NCI-H82 treated with DMSO at 0.1 percent for 48 hours (cell line): ENCODE results near the gene URGCP.
"Not testable (repeated sequence)": the region's sequence is repeated elsewhere in the genome, so short reads cannot be mapped to it uniquely, and the experiment has no call there.

ENCODE experiments used
- DNase-seq: peaks from one replicate; lab custom pipeline; 2025; ENCODE audit not compliant: unreplicated experiment; lab: John Stamatoyannopoulos, UW

Gene URGCP

GRCh38 chr7:43922726-43923125 is 16.3 kb upstream of the URGCP start:
- DNase-seq = no peak

DNA sequence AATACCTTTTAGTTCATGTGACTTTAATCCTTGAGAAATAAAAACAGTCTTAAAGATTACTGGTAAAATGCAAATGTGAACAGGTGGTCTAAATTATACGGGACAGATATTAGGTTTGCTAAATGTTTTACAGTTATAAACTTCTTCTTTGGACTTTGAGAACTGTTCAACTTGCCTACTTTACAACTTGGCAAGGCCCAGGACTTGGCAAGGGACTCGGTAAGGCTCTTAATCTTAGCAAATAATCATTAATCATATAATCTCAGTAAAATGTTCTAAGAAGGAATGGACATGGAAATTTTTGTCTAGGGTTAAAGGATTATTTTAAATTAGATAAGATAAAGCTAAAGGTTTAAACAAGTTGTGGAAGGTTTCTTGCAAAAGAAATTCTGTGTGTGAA is 15.0 kb upstream of the URGCP start:
- no peak for DNase-seq

- DNase-seq = no peak
These were observed 9.5 kb upstream of the URGCP start for GRCh38 chr7:43915907-43916306.

DNA sequence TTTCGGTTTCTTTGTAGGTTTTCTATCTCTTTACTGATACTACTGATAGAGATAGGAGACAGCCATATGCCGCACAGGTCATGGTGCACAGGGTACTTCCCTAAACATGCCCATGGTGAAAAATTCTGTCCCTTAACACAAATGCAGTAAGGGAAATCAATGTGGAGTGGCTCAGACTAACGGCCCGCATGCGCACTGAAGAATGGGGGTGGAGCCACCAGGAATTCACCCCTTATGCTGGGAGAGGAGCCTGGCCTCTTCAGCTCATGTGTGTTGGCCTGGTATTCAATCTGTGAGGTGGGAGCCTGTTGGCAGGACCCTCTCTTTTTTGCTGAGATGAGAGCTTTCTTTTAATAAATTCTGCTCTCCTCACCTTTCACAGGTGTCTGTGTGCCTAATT is 8.4 kb upstream of the URGCP start:
- no peak for DNase-seq

DNA sequence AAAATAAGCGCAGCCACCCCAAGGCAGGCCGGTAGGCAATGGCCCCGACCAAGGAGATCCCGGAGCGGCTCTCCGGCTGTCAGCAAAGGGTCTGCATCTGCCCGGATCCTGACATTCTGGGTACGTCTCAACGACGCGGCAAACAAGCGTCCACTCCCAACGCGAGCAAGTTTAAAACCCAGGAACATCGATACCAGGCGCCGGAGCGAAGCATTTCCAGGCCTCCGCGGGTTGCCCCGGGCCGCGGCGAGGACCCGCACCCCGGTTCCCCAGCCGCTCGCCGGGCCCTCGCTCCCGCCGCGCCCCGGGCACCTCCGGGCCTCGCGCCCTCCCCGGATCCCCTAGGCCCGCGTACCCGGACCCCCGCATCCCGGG is 453 bp downstream of the URGCP start:
- DNase-seq = no peak

- DNase-seq = no peak
These were observed 1.0 kb downstream of the URGCP start for GRCh38 chr7:43905209-43905946.

- no peak for DNase-seq
These were observed 1.7 kb downstream of the URGCP start for GRCh38 chr7:43904533-43905208.

DNA sequence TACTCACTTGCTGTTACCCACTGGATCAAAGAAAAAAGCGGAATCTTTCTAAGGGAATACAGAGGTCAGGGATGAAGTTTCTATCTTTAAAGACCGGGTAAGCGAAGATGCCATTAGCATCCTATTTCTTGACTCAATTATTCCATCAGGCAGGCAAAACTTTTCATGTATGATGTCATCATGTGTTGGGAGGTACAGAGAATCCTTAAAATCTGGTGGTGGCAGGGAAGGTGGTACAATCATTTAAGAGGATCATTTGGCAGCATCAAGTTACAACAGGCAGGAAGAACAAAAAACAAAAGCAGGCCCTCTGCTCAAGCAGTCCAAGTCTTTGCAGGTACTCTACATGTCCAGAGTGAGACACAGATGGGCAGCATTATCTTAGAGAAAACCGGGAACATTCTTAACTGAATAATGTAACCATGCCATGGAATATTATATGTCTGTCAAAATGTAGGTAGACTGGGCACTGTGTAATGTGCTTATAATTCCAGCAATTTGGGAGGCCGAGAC is 3.8 kb downstream of the URGCP start:
- no peak for DNase-seq

DNA sequence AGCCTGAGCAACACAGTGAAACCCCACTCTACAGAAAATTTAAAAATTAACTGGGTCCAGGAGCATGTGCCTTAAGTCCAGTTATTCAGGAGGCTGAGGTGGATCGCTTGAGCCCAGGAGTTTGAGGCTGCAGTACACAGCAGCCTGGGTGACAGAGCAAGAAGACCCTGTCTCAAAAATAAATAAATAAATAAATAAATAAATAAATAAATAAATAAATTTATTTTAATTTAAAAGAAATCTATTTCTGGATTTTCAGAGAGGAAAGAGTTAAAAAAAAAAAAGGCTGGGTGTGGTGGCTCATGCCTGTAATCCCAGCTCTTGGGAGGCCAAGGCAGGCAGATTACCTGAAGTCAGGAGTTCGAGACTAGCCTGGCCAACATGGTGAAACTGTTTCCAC is 7.8 kb downstream of the URGCP start:
- not testable (repeated sequence) for DNase-seq

DNA sequence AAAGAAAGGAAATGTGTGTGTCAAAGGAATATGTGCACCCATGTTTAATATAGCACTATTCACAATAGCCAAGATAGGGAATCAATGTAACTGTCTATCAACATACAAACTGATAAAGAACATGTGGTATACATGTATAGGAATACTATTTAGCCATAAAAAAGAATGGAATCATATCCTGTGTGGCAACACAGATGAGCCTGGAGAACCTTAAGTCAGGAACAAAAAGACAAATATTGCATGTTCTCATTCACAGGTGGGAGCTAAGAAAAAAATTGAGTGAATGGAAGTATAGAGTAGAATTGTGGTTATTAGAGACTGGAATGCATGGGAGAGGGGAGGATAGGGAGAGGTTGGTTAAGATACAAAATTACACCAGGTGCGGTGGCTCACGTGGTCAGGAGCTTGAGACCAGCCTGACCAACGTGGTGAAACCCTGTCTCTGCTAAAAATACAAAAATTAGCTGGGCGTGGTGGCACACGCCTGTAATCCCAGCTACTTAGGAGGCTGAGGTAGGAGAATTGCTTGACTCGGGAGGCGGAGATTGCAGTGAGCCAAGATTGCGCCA is 10.5 kb downstream of the URGCP start:
- DNase-seq = no peak

DNA sequence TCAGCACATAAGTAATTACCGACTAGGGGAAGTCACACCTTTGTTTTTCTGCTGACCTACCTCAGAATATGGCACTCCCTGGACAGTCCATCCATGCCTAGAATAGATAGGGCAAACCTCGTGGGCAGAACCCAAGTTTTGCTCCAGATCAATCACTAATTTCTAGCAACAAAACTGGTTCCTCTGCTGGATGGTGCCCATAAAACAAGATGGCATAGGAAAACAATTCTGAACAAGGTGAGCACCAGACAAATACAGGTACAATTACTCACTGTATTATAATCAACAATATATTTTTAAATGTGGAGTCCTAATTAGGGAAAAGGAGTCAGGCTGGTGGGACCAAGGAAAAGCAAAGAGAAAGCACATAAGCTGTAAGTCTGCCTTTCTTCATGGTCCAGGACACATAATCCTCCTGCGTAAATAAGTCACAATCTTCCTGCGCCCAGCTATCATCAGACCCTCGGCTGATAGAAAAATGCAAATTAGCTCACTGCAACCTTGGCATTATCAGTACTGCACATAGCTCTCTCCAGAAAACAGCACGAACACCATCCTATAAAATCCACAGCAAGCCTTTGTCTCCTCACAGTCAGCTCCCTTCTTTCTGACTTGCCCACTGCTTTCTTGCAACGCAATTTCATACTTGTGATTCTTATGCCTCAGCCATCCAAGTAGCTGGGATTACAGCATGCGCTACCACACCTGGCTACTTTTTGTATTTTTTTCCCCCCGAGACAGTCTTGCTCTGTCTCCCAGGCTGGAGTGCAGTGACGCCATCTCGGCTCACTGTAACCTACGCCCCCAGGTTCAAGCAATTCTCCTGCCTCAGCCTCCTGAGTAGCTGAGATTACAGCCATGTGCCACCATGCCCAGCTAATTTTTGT is 15.1 kb downstream of the URGCP start:
- no peak for DNase-seq

DNA sequence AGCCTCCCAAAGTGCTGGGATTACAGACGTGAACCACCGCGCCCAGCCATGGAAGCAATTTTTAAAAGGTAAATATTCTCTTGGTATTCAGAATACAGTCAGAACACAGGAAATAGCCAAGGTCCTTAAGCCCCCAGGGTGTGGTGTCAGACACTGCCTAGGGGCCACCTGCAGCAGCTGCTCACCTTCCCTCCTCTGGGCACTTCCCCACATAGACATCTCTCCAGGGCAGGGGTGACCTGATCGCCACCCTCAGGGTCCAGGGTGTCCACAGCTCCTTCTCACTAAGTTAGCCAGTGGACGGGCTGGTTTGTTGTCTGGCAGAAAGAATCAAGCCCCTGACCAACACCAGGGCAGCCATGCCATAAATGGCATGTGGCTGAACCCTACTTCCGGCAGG is 15.9 kb downstream of the URGCP start:
- DNase-seq = no peak

DNA sequence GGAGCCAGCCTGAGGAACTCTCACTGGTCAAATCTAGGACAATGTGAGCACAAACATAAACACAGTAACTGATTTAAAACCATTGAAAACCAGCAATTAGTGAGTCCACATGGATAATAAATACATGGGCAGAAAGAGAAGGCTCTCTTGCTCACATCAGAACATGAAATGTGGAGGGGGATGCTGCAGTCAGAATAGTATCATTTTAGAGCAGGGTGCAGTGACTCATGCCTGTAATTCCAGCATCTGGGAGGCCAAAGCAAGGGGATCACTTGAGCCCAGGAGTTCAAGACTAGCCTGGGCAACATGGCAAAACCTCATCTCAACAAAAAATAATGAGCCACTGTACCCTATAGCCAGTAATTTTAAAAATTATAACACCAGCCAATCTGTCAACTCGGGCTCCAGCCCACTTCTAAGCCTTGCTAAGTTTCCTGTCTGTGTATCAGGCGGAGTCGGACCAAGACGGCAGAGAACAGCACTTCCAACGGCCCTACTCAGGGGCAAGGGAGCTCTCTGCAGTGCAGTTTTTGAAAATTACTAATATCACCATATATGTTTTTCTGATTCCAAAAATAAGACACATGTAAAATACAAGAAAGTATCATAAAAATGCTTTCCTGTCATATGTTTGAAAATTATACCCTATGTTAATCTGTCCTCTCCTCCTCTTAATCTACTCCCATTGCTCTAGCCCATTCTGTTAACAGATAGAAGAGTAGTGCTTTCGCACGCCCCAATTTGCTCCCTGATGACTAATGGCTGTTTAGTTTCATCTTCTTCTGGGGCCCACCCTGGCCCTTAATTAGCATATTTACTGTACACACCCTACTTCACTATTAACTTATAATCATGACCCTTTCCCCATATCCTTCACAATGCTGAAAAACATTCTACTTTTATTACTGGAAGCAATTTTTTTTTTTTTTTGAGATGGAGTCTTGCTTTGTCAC is 17.1 kb downstream of the URGCP start:
- no peak for DNase-seq

DNA sequence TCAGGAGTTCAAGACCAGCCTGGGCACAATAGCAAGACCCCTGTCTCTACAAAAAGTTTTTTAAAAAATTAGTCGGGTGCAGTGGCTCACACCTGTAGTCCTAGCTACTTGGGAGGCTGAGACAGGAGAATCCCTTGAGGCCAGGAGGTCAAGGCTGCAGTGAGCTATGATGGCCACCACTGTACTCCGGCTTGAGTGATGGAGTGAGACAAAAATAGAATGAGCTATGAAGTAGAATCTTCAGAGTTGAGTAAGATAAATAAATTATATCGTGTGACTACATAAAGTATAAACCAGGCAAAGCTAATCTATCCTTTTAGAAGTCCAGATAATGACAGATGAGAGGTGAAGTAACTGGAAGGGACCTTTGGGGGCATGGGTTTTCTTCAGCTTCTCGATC is 21.8 kb downstream of the URGCP start:
- DNase-seq = no peak

DNA sequence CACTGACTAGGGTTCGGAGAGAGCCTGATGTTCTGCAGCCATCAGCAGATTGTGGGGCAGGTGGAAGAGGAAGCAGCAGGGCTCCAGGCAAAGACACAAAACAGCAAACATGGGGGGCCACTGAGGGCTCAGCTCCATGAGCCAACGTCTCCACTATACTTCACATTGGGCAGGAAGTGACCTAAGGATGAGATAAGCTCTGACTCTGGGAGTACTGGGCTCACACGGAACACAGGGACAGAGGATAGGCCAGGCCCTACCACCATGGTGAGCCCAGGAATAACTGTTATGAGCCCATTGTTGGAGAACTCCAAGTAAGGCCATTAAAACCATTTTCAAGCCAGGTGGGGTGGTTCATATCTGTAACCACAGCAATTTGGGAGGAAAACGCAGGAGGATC is 22.2 kb downstream of the URGCP start:
- DNase-seq = no peak

- DNase-seq = no peak
These were observed 25.8 kb downstream of the URGCP start for GRCh38 chr7:43880596-43880995.

GRCh38 chr7:43879477-43879876 is 26.9 kb downstream of the URGCP start:
- DNase-seq = no peak

DNA sequence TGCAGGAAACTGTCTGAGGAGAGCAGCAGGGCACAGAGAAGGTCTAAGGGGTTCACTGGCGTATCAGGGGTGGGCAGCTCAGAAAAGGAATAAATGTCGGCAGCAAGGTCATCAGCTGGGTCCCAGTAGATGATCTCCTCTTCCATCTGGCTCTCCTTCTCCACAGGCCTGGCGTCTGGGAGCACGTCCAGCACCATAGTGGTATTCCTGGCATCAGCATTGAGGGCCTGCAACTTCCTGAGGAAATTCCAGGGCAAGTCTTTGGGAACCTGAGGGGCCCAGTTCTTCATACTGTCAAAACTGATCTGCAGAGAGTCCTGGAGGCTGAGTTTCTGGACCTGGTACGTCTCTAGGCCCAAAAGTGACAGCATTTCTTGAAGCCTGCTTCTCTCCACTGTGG is 27.5 kb downstream of the URGCP start:
- DNase-seq = no peak

GRCh38 chr7:43877968-43878864 is 28.2 kb downstream of the URGCP start:
- no peak for DNase-seq
